GM08714 (cell line): ENCODE measurements around the gene DGCR8.

ENCODE experiments used
- H3K4me3 ChIP-seq: fragments of 200-500 bp; sonication (Bioruptor generic); 2 replicates; pipeline ENCODE4 v1.5.1; 2014; ENCODE audit warnings: mild to moderate bottlenecking, low read length, inconsistent platforms
- ZNF274 ChIP-seq: IDR thresholded peaks from 2 replicates; pipeline ENCODE4 v1.6.1; 2012; ENCODE audit warnings: mild to moderate bottlenecking, low read depth, low read length

Gene DGCR8

DNA sequence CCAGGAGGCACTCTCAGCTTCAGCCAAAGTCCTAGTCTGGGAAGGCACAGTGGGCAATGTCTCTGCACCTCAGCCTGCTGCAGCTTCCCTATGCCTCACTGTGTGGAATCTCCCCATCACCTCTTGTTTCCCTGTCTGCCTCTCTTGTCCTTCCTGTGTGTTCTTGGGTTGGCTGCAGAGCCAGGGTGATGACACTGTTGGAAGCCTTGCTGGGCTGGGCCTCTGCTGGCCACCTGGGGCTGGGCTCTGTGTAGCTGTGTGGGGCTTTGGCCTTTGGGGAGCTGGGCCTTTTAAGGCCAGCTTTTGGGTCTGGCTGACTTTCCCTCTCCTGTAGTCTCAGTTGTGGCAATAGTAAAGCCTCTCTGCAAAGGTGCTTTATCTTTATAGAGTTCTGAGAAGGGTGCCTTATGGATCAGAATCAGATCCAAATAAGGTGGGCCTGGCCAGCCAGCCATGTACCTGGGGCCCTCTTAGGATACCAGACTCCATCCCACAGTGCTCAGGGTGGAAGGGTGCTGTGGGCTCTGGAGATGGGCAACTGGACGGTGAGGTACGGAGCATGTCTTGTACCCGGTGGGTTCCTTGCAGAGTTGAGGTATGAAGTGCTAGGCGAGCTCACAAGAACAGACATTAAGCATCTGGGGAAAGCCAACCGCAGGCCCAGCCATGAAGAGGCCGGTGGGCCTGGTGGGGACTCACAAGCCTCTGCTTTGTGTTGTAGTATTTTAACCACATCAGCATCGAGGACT lies 25.6 kb downstream of the DGCR8 start:
- no peak overlapping the region for H3K4me3 ChIP-seq
- no peak for TF ChIP-seq ZNF274

DNA sequence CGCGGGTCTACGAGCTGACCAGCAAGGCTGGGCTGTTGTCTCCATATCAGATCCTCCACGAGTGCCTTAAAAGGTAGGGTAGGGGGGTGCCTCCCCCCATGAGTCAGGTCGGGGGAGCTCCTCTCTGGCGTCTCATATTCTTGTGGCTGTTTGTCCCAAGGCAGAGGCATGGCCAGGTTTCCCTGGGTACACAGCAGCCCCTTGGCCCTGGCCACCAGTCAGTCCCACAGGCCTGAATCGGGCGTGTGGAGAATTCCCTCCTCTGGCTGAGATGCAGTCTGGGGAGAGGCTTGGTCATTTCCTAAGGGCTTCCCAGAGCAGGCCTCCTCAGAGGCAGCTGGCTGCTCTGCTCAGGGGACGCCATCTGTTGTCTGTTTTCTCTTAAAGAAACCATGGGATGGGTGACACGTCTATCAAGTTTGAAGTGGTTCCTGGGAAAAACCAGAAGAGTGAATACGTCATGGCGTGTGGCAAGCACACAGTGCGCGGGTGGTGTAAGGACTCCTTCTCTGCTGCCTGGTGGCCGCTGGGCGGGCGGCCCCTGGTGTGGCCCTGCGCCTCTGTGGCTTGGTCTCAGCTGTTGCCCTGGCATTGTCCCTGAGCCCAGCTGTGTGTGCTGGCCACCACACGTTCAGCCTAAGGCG lies 26.3 kb downstream of the DGCR8 start:
- no peak for TF ChIP-seq ZNF274
- no peak overlapping the region for H3K4me3 ChIP-seq

DNA sequence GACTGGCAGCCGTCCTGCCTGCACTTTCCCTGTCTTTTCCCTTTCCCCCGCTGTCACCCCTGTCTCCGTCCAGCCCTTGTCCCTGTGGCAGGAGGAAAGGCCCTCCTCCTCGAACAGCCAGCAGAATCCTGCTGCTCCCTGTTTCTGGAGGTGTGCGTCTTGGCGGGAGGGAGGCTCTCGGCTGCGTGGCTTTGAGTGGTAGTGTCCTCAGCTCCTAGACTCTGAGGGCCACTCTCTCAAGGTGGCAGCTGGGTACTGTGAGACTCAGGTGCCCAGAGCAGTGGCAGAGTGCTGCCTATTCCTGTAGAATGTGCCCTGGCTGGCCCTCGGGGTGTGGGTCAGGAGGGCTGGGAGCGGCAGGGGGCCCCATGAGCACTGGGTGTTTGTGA lies 26.8 kb downstream of the DGCR8 start:
- H3K4me3 ChIP-seq: no peak overlapping the region
- TF ChIP-seq ZNF274: no peak

DNA sequence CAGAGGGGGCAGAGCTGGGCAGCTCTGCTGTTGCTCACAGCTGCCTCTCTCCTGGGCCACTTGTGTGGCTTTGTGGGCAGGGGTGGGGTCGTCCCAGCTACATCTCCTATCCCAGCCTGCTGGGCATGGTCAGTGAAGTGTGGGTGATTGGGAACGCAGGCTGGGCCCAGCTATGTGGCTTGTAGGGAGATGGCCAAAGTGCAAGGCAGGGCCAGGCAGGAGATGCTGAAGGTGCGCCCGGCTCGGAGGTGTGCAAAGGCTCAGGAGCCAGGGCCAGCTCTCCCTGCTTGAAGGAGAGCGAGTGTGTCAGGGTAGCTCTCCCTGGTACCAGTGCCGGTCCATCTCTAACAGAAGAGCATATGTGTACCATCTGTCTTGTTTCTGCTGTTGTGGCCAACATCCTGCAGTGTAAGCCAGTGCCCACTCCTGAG lies 27.4 kb downstream of the DGCR8 start:
- no peak for TF ChIP-seq ZNF274
- no peak overlapping the region for H3K4me3 ChIP-seq

DNA sequence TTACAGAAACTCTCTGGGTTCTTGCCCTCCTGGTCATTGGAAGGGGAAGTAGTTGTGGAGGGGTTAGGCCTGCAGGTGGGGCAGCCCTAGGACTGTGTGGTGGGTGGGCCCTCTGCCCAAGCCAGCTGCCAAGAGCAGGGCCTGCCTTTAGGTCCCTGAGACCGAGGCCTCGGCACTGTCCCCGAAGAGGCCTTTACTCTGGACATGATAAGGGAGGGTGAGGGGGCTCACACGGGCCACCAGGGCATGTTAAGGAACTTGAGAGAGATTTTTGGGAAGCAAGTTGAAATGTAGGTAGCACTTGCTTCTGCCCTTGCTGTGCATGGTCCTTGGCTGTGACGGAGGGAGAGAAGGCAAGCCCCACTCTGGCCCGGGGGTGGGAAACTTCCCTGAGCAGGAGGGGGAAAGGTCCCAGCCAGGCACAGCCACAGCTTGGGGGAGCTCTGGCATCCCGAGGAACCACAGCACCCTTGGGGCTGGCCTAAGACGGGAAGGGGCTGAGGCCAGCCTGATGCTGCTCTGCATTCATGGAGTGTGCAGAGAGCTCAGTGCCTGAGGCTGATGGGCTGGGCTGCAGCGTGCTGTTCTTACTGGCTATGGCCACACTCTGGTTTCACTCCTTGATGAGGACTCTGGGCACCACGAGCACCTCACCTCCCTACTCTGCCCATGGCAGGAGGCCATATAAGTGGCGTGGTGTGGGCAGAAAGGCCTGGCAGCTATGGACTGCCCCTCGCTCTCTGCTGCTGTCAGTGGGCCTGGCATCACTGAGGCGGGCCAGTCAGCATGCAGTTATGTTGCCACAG lies 28.1 kb downstream of the DGCR8 start:
- H3K4me3 ChIP-seq: no peak overlapping the region
- no peak for TF ChIP-seq ZNF274

DNA sequence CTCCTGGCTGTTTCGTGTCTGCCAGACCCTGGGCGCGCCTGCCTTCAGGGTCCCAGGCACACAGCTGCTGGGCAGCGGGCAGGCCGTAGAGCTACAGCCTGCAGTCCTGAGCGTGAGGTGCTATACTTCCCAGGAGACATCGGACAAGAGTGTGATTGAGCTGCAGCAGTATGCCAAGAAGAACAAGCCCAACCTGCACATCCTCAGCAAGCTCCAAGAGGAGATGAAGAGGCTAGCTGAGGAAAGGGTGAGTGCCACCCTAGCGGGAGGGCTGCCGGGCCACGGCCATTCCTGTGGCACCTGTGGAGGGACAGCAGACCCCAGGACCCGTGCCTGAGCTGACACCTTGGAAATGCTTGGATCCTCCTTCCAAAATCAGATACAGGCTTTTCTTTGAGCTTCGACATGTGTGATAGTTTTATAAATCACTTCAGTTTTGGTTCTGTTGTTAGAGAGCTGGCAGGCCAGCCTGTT lies 28.8 kb downstream of the DGCR8 start:
- TF ChIP-seq ZNF274: no peak

DNA sequence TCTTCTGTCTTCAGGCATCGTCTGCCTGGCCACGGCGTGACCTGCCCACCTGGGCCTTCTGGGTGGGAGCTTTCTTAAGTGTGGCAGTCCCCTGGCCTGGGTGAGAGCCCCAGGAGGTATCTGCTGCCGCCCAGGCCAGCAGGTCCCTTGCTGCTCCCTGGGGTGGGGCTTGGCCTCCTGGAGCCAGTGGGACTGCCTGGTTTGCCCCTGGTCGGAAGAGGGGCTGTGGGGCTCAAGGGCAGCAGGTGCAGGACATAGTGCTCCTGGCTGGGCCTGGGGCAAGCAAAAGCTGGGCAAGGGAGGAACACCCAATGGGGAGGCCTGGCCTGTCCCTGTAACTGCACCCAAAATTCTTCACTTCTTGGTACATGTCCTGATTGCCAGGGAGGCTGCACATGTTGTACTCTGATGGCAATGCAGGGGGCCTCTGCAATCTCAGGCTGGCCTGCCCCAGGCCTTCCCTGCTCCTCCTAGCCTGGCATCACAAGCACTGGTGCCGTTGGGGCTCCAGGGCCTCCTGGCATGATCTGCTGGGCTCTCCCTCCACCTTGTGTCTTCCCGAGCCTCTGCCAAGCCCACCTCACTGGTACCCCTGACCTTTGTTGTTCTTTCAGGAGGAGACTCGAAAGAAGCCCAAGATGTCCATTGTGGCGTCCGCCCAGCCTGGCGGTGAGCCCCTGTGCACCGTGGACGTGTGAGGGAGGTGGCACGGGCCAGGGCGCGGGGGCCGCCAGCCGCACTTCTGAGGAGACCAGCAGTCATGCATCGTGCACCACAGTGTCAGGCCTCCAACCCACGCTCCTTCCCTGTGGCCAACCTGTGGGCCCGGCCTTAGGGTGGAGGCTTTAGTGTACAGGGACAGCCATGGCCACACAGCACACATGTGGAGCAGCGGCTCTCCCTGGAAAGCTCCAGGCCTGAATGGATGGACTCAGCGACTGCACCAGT lies 29.6 kb downstream of the DGCR8 start:
- no peak for TF ChIP-seq ZNF274
- no peak overlapping the region for H3K4me3 ChIP-seq

More for the DNA sequence above, 28.8 kb downstream of the DGCR8 start:
- H3K4me3 ChIP-seq: no peak overlapping the region

DNA sequence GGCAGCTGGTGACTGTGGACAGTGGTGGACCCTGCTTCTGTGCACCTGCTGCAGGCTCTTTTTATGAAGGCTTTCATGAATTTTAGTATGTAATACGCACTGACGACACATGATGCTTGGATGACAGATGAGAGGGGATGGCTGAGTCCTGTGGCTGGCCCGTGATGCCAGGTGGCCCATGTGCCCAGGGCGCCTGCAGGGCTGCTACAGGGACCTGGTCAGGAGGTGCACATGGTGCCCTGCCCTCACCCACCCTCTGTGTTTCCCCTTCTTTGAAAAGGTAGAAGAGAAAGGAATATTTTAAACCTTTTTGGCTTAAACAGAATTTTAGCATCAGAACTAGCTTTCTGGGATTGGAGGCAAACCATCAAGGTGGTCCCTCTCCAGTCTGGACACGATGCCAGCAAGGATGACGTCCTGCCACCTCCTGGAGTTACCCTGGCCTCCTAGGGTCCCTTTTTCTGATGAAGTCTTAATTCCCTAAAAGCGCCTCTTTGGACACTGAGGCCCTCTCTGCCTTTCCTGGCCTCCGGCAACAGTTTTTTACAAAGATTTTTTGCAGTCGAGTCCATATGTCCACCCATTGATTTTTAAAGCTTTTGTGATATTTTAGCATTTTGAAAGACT lies 30.4 kb downstream of the DGCR8 start:
- no peak overlapping the region for H3K4me3 ChIP-seq
- TF ChIP-seq ZNF274: no peak

DNA sequence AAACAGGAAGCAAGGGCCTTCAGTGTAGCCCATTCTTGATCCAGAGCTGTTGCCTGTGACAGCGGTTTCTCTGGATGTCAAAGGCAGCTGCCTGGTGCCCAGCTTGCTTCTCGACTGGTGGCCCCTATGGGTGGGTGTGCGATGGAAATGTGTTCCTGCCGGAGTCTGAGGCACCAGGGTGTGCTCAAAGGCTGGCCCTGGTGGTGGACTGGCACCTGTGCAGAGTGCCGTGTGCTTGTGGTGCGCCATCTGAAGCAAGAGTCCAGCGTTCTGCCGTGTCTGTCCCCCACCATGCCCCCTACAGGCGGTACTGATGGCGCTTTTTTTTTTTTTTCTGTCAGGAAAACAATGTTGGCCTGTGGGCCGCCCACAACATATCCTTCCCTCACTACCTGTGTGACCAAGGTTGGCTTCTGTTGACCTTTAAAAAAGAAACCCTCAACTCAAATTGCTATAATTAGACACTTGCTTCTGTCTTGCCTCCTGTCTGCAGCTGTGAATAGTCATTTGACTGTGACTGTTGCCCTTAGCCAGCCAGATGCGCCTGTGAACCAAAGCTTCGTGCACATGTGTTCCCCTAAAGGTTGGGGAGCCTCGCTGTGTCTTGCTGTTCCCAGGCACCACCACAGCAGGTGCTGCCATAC lies 31.1 kb downstream of the DGCR8 start:
- no peak for TF ChIP-seq ZNF274

DNA sequence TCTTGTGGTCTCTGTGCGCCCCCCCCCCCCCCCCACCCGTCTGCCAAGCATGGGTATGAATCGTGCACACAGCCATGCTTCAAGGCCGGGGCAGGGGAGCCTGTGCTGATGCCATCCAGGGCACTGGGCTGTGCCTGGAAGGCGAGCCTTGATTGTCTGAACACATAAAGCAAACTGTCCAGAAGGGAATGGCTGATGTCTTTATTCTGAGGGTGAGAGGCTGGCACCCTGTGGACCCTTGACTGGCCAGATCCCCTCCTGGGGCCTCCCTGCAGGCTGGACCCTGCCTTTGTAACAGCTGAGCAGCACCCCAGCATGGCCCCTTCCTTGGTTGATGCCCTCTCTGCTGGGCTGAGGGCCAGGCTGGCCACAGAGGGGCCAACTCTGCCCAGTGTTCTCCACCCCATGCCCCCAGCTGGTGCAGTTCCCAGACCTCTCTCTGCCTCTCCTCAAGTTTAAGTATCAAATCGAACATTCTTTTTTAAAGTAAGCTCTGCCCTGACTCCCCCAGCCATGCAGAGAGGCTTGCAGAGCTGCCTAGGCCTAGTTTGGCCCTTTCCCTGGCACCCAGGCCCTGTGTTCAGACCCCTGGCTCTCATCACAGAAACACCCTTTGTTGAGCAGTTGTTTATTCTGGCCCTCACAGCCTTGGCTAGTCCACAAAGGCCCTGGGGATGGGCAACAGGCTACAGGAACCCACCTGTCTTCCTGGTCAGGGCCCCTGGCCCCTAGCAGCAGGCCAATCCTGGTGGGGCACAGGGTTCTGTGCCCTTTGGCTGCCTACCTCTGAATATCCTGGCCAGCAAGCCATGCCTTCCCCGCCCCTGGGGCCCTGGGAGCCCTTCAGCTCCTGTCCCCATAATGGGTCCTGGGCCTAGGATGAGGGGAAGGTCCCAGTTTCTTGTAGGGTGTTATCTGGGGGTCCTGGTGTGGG lies 31.9 kb downstream of the DGCR8 start:
- TF ChIP-seq ZNF274: no peak

More for the DNA sequence above, 31.1 kb downstream of the DGCR8 start:
- H3K4me3 ChIP-seq: no peak overlapping the region

DNA sequence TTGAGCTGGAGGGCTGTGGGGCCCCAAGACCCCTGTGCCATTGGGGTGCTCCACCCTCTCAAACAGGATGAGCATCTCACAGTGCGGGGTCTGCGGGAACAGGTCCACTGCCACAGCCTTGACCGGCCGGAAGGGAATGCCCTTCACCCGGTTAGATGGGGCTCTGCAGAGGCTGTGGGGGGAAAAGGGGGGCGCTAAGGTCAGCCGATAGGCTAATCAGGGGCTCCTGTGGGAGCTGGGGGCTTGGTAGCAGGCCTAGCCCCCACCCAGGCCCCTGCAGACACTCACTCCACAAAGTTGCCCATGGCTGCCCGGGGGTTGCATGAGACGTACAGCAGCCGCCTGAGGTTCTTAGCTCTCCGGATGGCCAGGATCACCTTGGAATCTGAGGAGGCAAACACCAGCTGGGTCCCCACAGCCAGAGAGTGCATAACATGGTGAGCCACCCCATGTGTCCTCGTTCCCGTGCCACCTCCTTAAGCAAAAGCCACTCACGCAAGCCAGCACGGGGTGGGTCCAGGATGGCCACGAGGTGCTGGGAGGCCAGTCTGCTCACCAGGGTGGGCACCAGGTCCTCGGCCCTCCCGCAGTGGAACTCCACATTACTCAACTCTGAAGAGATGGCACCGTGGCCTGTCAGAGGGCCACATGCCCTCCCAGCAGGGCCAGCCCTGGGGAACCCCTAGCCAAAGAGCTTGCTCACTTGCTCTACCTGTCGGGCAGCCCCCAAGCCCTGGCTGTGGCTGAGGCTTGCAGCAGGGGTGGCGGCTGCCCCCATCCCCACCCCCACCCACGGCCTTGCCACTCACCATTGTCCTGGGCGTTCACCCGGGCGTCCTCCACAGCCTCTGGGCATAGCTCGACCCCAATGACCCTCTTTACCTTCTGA lies 32.8 kb downstream of the DGCR8 start:
- no peak for TF ChIP-seq ZNF274
- no peak overlapping the region for H3K4me3 ChIP-seq

More for the DNA sequence above, 31.9 kb downstream of the DGCR8 start:
- H3K4me3 ChIP-seq: no peak overlapping the region
